IPS DF 6.9 (cell line): ENCODE measurements around the gene SASH1.

ENCODE experiments used
- DNase-seq: peaks from one replicate; pipeline ENCODE4 v3.0.0-alpha.2; 2013; ENCODE audit warnings: low read depth, low spot score
- H3K27ac ChIP-seq: one replicate; pipeline ENCODE4 v1.5.1; 2013; ENCODE audit warnings: low read length, control low read depth
- H3K27me3 ChIP-seq: 2 replicates; pipeline ENCODE4 v1.6.1; 2013; ENCODE audit warnings: mild to moderate bottlenecking, low read length; ENCODE audit not compliant: control insufficient read depth, insufficient read depth
- H3K36me3 ChIP-seq: 2 replicates; pipeline ENCODE4 v1.6.1; 2013; ENCODE audit warnings: low read length; ENCODE audit not compliant: control insufficient read depth, insufficient read depth
- H3K4me1 ChIP-seq: 2 replicates; pipeline ENCODE4 v1.6.1; 2013; ENCODE audit warnings: low read length; ENCODE audit not compliant: control insufficient read depth, insufficient read depth
- H3K4me3 ChIP-seq: 2 replicates; pipeline ENCODE4 v1.5.1; 2013; ENCODE audit warnings: mild to moderate bottlenecking, low read length
- H3K9me3 ChIP-seq: 2 replicates; pipeline ENCODE4 v1.6.1; 2013; ENCODE audit warnings: low read length, inconsistent platforms; ENCODE audit not compliant: control insufficient read depth, insufficient read depth
- WGBS: extraction: QIAGEN DNeasy Blood & Tissue Kit; methylation state at CpG from one replicate; pipeline ENCODE4 v1.1.7; 2013; ENCODE audit warnings: mixed read lengths, missing lambda C conversion rate; ENCODE audit not compliant: insufficient read length, insufficient coverage; 5-methylcytosine and 5-hydroxymethylcytosine counted together

Gene SASH1

GRCh38 chr6:148416330-148416965, 73.8 kb downstream of the SASH1 start:
- H3K4me1 ChIP-seq, result peaks cover 9% of the 10 kb centered on the region; the same call in 1 of the 2 replicates
- H3K27ac ChIP-seq, result no peak overlapping the region
- H3K9me3 ChIP-seq, result no peaks in the 10 kb centered on the region
- no peak overlapping the region for H3K4me3 ChIP-seq
- DNase-seq, result no peak
- no peaks in the 10 kb centered on the region for H3K27me3 ChIP-seq
- no peaks in the 10 kb centered on the region for H3K36me3 ChIP-seq
- WGBS, result no CpG with 5 or more reads among the region's 7 CpGs

GRCh38 chr6:148417045-148417444, 74.4 kb downstream of the SASH1 start:
- no peak for DNase-seq
- no peak overlapping the region for H3K4me3 ChIP-seq
- H3K9me3 ChIP-seq, result no peaks in the 10 kb centered on the region
- H3K27ac ChIP-seq, result no peak overlapping the region
- no peaks in the 10 kb centered on the region for H3K27me3 ChIP-seq
- no CpG with 5 or more reads among the region's 8 CpGs for WGBS
- H3K36me3 ChIP-seq, result no peaks in the 10 kb centered on the region
- peaks cover 9% of the 10 kb centered on the region; the same call in 1 of the 2 replicates for H3K4me1 ChIP-seq

- no peaks in the 10 kb centered on the region for H3K36me3 ChIP-seq
- no peaks in the 10 kb centered on the region for H3K27me3 ChIP-seq
- H3K4me3 ChIP-seq, result no peak overlapping the region
- no CpG with 5 or more reads among the region's 5 CpGs for WGBS
- H3K27ac ChIP-seq, result no peak overlapping the region
- no peaks in the 10 kb centered on the region for H3K4me1 ChIP-seq
- no peak for DNase-seq
- H3K9me3 ChIP-seq, result no peaks in the 10 kb centered on the region
These were observed 76.8 kb downstream of the SASH1 start for GRCh38 chr6:148419430-148419829.

GRCh38 chr6:148422085-148422484, 79.4 kb downstream of the SASH1 start:
- WGBS, result no CpG with 5 or more reads among the region's 4 CpGs
- no peaks in the 10 kb centered on the region for H3K27me3 ChIP-seq
- no peaks in the 10 kb centered on the region for H3K4me1 ChIP-seq
- no peak overlapping the region for H3K4me3 ChIP-seq
- H3K9me3 ChIP-seq, result no peaks in the 10 kb centered on the region
- DNase-seq, result no peak
- no peak overlapping the region for H3K27ac ChIP-seq
- H3K36me3 ChIP-seq, result no peaks in the 10 kb centered on the region

GRCh38 chr6:148423133-148423532, 80.5 kb downstream of the SASH1 start:
- Histone ChIP-seq H3K4me3 (no peak overlapping the region), H3K36me3 (no peaks in the 10 kb centered on the region), H3K4me1 (no peaks in the 10 kb centered on the region), H3K27ac (no peak overlapping the region), H3K9me3 (no peaks in the 10 kb centered on the region), H3K27me3 (no peaks in the 10 kb centered on the region)
- no peak for DNase-seq
- no CpG with 5 or more reads among the region's 4 CpGs for WGBS

- no peaks in the 10 kb centered on the region for H3K9me3 ChIP-seq
- no peaks in the 10 kb centered on the region for H3K4me1 ChIP-seq
- DNase-seq, result no peak
- H3K27ac ChIP-seq, result no peak overlapping the region
- H3K27me3 ChIP-seq, result no peaks in the 10 kb centered on the region
- H3K4me3 ChIP-seq, result no peak overlapping the region
- H3K36me3 ChIP-seq, result no peaks in the 10 kb centered on the region
- 100% methylated on average over 1 of the region's 9 CpGs for WGBS
These were observed 81.1 kb downstream of the SASH1 start for GRCh38 chr6:148423601-148424270.

- no peak overlapping the region for H3K4me3 ChIP-seq
- no CpG with 5 or more reads among the region's 2 CpGs for WGBS
- no peak for DNase-seq
- no peaks in the 10 kb centered on the region for H3K4me1 ChIP-seq
- no peaks in the 10 kb centered on the region for H3K27me3 ChIP-seq
- H3K27ac ChIP-seq, result no peak overlapping the region
- H3K9me3 ChIP-seq, result no peaks in the 10 kb centered on the region
- no peaks in the 10 kb centered on the region for H3K36me3 ChIP-seq
These were observed 82.8 kb downstream of the SASH1 start for GRCh38 chr6:148425443-148425842.

GRCh38 chr6:148426317-148426977, 83.8 kb downstream of the SASH1 start:
- H3K27me3 ChIP-seq, result no peaks in the 10 kb centered on the region
- no peaks in the 10 kb centered on the region for H3K9me3 ChIP-seq
- no CpG with 5 or more reads among the region's 9 CpGs for WGBS
- H3K27ac ChIP-seq, result no peak overlapping the region
- no peak for DNase-seq
- no peak overlapping the region for H3K4me3 ChIP-seq
- H3K4me1 ChIP-seq, result no peaks in the 10 kb centered on the region
- H3K36me3 ChIP-seq, result no peaks in the 10 kb centered on the region

GRCh38 chr6:148427333-148427732, 84.7 kb downstream of the SASH1 start:
- Histone ChIP-seq H3K27ac (no peak overlapping the region), H3K9me3 (no peaks in the 10 kb centered on the region), H3K4me1 (no peaks in the 10 kb centered on the region), H3K36me3 (no peaks in the 10 kb centered on the region), H3K27me3 (no peaks in the 10 kb centered on the region), H3K4me3 (no peak overlapping the region)
- no CpG with 5 or more reads among the region's 2 CpGs for WGBS
- DNase-seq, result no peak

- no CpG with 5 or more reads among the region's 4 CpGs for whole genome bisulfite sequencing
- H3K4me1 ChIP-seq, result no peaks in the 10 kb centered on the region
- H3K27ac ChIP-seq, result no peak overlapping the region
- no peaks in the 10 kb centered on the region for H3K36me3 ChIP-seq
- no peaks in the 10 kb centered on the region for H3K27me3 ChIP-seq
- no peak for DNase-seq
- no peaks in the 10 kb centered on the region for H3K9me3 ChIP-seq
- H3K4me3 ChIP-seq, result no peak overlapping the region
These were observed 86.8 kb downstream of the SASH1 start for GRCh38 chr6:148429423-148429822.
